ENCODE measurements around the gene AGAP3.

Gene AGAP3

DNA sequence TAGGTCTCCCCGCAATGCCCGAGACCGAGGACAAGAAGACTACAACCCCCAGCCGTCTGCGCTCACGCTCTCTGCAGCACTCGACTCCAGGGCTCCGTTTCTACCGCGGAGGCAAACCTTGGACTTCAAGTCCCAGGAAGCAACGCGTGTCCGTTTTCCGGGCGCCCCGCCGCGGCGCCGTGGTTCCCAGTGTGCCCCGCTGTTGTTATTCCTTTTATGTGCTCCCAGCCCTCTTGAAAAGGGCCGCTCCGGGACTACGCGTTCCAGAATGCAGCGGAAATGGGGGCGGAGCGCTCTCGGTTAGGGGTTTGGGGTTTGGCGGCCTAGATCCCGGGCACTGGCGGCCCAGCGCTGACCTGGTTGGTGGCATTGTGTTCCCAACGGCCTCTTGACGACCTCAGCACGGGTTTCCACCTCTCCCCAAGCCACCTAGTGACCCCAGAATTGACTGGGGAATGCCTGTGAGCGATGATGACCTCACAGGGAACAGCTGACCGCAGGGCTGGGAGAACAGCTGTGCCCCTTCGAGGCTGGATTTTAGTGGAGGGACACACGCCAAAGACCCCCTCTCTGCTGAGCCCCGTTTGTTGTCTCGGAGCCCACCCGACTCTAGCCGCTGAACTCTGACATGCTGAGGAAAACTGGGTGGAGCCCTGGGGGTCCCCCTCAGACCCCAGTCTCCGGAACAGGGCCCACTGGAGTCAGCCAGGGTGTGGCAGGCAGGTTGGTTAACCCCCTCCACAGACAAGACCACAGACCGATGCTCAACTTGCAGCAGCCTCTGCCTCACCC is 28.1 kb upstream of the AGAP3 start:
- in situ Hi-C loops (cut with HindIII; ENCODE audit: low sequenced_read_pairs): no loop called here

- in situ Hi-C loops (cut with HindIII; ENCODE audit: low sequenced_read_pairs): no loop called here
Measured at GRCh38 chr7:151058781-151059366, 27.4 kb upstream of the AGAP3 start.

GRCh38 chr7:151059367-151060112 is 26.7 kb upstream of the AGAP3 start, which contains the start of gene SLC4A2:
SLC4A2 (plus strand) TSS chr7:151059589; CDS start chr7:151061988, 2,399 bp downstream.
- in situ Hi-C loops (cut with HindIII; ENCODE audit: low sequenced_read_pairs): no loop called here

DNA sequence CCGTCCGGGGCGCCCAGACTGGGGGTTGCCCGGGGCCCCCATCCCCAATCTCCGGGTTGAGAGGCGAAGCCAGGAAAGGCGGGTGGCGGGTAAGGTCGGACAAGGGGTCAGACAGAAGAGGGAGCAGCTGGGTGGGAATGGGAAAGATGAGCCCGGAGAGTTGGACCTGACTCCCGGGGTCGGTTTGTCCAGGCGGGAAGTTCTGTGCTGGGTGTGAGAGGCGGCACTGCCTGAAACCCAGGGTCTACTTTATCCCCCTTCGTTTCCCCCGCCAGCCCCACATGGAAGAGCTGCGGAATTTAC is 26.2 kb upstream of the AGAP3 start:
- in situ Hi-C loops (cut with HindIII; ENCODE audit: low sequenced_read_pairs): no loop called here

- in situ Hi-C loops (cut with HindIII; ENCODE audit: low sequenced_read_pairs): no loop called here
Measured at GRCh38 chr7:151060416-151061212, 25.7 kb upstream of the AGAP3 start.

GRCh38 chr7:151061213-151062110 is 24.8 kb upstream of the AGAP3 start:
- in situ Hi-C loops (cut with HindIII; ENCODE audit: low sequenced_read_pairs): no loop called here

DNA sequence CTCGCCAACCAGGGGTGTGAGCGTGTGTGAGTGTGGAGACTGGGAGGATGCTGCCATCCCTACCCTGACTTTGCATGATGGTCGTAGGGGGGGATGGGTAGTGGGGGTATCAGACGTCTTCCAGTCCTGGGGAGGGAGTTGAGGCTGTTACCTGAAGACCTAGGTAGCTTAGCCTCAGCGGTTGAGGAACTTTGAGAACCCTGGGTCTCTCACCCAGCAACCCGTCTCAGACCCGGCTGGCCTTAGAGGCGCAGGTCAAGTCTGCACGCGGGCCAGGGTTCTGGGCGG is 24.2 kb upstream of the AGAP3 start:
- in situ Hi-C loops (cut with HindIII; ENCODE audit: low sequenced_read_pairs): no loop called here

- in situ Hi-C loops (cut with HindIII; ENCODE audit: low sequenced_read_pairs): no loop called here
Measured at GRCh38 chr7:151062399-151063211, 23.7 kb upstream of the AGAP3 start.

- in situ Hi-C loops (cut with HindIII; ENCODE audit: low sequenced_read_pairs): no loop called here
Measured at GRCh38 chr7:151063212-151063561, 23.1 kb upstream of the AGAP3 start.

DNA sequence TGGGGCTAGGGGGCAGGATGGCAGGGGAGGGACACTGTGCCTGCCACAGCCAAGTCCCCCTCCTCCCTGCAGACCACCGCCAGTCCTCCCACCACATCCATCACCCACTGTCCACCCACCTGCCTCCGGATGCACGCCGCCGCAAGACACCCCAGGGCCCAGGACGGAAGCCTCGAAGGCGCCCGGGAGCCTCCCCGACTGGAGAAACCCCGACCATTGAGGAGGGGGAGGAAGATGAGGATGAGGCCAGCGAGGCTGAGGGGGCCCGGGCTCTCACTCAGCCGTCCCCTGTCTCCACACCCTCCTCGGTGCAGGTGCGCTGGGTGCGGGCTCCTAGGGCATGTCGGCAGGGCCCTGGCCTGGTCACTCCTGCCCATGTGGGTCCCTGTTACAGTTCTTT is 21.8 kb upstream of the AGAP3 start:
- in situ Hi-C loops (cut with HindIII; ENCODE audit: low sequenced_read_pairs): no loop called here

GRCh38 chr7:151064993-151065392 is 21.3 kb upstream of the AGAP3 start:
- in situ Hi-C loops (cut with HindIII; ENCODE audit: low sequenced_read_pairs): no loop called here

- in situ Hi-C loops (cut with HindIII; ENCODE audit: low sequenced_read_pairs): no loop called here
Measured at GRCh38 chr7:151065516-151065915, 20.8 kb upstream of the AGAP3 start.

DNA sequence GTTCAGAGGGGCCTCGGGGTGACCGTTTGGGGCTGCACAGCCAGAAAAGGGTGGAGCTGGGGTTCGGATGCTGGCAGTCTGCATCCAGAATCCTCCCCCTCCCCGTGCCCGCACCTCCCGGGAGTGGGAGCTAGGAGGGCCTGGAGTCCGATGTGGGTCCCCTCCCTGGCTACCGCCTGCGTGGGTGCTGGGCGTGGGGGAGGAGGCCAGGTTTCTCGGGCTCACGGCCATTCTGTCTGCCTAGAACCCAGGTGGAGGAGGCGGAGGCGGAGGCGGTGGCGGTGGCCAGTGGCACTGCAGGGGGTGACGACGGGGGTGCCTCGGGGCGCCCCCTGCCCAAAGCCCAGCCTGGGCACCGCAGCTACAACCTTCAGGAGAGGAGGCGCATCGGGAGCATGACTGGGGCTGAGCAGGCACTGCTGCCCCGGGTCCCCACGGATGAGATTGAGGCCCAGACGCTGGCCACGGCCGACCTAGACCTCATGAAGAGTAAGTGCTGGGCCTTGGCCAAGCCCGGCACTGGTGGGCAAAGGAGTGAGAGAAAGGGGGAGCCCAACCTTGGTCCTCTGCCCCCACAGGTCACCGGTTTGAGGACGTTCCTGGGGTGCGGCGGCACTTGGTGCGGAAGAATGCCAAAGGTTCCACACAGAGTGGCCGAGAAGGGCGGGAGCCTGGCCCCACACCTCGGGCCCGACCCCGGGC is 19.9 kb upstream of the AGAP3 start:
- in situ Hi-C loops (cut with HindIII; ENCODE audit: low sequenced_read_pairs): no loop called here

GRCh38 chr7:151068069-151068773 is 18.1 kb upstream of the AGAP3 start:
- in situ Hi-C loops (cut with HindIII; ENCODE audit: low sequenced_read_pairs): no loop called here

- in situ Hi-C loops (cut with HindIII; ENCODE audit: low sequenced_read_pairs): no loop called here
Measured at GRCh38 chr7:151069841-151070573, 16.3 kb upstream of the AGAP3 start.

DNA sequence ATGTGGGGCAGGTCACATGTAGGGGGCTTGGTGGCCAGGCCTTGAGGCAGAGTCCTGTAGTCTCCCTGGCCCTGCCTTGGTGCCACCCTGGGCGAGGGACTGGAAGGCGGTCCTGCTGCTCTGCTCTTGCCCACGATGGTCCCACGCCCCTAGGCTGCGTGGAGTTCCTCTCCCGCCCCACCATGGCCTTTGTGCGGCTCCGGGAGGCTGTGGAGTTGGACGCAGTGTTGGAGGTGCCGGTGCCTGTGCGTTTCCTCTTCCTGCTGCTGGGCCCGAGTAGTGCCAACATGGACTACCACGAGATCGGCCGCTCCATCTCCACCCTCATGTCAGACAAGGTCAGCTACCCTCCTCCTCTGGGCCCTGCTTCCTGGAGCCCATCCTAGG is 15.7 kb upstream of the AGAP3 start:
- in situ Hi-C loops (cut with HindIII; ENCODE audit: low sequenced_read_pairs): no loop called here

DNA sequence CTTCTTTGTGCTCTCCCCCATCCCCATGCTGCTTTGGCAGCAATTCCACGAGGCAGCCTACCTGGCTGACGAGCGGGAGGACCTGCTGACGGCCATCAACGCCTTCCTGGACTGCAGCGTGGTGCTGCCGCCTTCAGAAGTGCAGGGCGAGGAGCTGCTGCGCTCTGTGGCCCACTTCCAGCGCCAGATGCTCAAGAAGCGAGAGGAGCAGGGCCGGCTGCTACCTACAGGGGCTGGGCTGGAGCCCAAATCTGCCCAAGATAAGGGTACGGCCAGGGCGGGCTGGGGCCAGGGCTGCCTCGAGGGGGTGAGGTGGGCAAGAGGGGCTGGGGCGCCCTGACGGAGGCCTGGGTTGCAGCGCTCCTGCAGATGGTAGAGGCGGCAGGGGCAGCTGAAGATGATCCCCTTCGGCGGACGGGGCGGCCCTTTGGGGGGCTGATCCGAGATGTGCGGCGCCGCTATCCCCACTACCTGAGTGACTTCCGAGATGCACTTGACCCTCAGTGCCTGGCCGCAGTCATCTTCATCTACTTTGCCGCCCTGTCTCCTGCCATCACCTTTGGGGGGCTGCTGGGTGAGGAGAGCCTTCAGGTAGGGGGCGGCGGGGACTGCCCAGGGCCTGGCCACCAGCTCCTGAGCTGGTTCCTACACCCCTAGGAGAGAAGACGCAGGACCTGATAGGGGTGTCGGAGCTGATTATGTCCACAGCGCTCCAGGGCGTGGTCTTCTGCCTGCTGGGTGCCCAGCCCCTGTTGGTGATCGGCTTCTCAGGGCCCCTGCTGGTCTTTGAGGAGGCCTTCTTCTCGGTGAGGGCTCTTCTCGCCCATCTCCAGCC is 15.0 kb upstream of the AGAP3 start:
- in situ Hi-C loops (cut with HindIII; ENCODE audit: low sequenced_read_pairs): no loop called here
